ENCODE results near the gene CASK. TPM values are rescaled to one million over a fixed set of nuclear protein-coding genes. Genes with fewer than 3 reads are reported as not detected.
A peak's percentile ranks its signal among the peaks of the same experiment; 100 is the strongest.

CASK gene, protein sequence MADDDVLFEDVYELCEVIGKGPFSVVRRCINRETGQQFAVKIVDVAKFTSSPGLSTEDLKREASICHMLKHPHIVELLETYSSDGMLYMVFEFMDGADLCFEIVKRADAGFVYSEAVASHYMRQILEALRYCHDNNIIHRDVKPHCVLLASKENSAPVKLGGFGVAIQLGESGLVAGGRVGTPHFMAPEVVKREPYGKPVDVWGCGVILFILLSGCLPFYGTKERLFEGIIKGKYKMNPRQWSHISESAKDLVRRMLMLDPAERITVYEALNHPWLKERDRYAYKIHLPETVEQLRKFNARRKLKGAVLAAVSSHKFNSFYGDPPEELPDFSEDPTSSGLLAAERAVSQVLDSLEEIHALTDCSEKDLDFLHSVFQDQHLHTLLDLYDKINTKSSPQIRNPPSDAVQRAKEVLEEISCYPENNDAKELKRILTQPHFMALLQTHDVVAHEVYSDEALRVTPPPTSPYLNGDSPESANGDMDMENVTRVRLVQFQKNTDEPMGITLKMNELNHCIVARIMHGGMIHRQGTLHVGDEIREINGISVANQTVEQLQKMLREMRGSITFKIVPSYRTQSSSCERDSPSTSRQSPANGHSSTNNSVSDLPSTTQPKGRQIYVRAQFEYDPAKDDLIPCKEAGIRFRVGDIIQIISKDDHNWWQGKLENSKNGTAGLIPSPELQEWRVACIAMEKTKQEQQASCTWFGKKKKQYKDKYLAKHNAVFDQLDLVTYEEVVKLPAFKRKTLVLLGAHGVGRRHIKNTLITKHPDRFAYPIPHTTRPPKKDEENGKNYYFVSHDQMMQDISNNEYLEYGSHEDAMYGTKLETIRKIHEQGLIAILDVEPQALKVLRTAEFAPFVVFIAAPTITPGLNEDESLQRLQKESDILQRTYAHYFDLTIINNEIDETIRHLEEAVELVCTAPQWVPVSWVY
- total RNA-seq (71.2 TPM), polyA plus RNA-seq (14.9 TPM)

- Histone ChIP-seq H3K4me3 (ENCODE audit: low read depth, low read length) (peak within 1 kb of the TSS; percentile 76), H3K27ac (ENCODE audit: low read depth) (peak within 1 kb of the TSS; percentile 87), H3K4me1 (ENCODE audit: insufficient read depth) (no peaks in the 10 kb centered on the region), H3K36me3 (ENCODE audit: insufficient read depth) (no peaks in the 10 kb centered on the region)
- no peak for DNase-seq (ENCODE audit: extremely low spot score)
- under 1% methylated on average over 97 of the region's 123 CpGs for WGBS
Measured at GRCh38 chrX:41923211-41923977, at the start of gene CASK. TSS of gene CASK (minus strand) at chrX:41923554. CDS start at chrX:41922988, 566 bp downstream.

GRCh38 chrX:41971346-41971745 lies 48.0 kb upstream of the CASK start:
- H3K36me3 ChIP-seq (ENCODE audit: insufficient read depth), result no peaks in the 10 kb centered on the region
- H3K27ac ChIP-seq (ENCODE audit: low read depth), result no peak overlapping the region
- WGBS, result 85% methylated on average over 3 of the region's 3 CpGs
- H3K4me1 ChIP-seq (ENCODE audit: insufficient read depth), result no peaks in the 10 kb centered on the region
- H3K4me3 ChIP-seq (ENCODE audit: low read depth, low read length), result no peak overlapping the region
- DNase-seq (ENCODE audit: extremely low spot score), result no peak

GRCh38 chrX:41970419-41970818 lies 47.1 kb upstream of the CASK start:
- Histone ChIP-seq H3K36me3 (ENCODE audit: insufficient read depth) (no peaks in the 10 kb centered on the region), H3K27ac (ENCODE audit: low read depth) (no peak overlapping the region), H3K4me1 (ENCODE audit: insufficient read depth) (no peaks in the 10 kb centered on the region), H3K4me3 (ENCODE audit: low read depth, low read length) (no peak overlapping the region)
- DNase-seq (ENCODE audit: extremely low spot score), result no peak

DNA sequence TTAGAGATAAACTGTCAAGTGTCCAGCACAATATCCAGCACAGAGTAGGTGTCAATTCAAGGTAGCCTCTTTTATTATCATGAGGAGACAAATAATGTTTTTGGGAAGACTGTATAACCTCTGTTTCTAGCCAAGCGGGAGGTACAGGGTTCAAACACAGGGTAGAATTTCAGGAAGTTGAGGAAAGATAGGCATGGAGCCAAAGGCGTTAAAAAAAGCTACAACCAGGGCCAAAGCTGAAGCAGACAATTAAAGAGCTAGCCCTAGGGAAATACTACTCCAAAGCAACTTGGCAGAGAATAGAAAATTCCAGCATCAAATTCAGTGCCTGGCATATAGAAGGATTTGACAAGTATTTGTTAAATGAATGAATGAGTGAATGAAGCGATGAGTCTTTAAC lies 40.0 kb upstream of the CASK start:
- 52% methylated on average over 3 of the region's 3 CpGs for WGBS
- Histone ChIP-seq H3K36me3 (ENCODE audit: insufficient read depth) (no peaks in the 10 kb centered on the region), H3K4me1 (ENCODE audit: insufficient read depth) (no peaks in the 10 kb centered on the region), H3K4me3 (ENCODE audit: low read depth, low read length) (no peak overlapping the region), H3K27ac (ENCODE audit: low read depth) (no peak overlapping the region)
- DNase-seq (ENCODE audit: extremely low spot score), result no peak

GRCh38 chrX:41960142-41960541 lies 36.8 kb upstream of the CASK start:
- 75% methylated on average over 2 of the region's 2 CpGs for WGBS
- DNase-seq (ENCODE audit: extremely low spot score), result no peak
- no peaks in the 10 kb centered on the region for H3K4me1 ChIP-seq (ENCODE audit: insufficient read depth)
- H3K36me3 ChIP-seq (ENCODE audit: insufficient read depth), result no peaks in the 10 kb centered on the region
- no peak overlapping the region for H3K27ac ChIP-seq (ENCODE audit: low read depth)
- no peak overlapping the region for H3K4me3 ChIP-seq (ENCODE audit: low read depth, low read length)

- Histone ChIP-seq H3K4me1 (ENCODE audit: insufficient read depth) (no peaks in the 10 kb centered on the region), H3K36me3 (ENCODE audit: insufficient read depth) (no peaks in the 10 kb centered on the region), H3K4me3 (ENCODE audit: low read depth, low read length) (no peak overlapping the region), H3K27ac (ENCODE audit: low read depth) (no peak overlapping the region)
- DNase-seq (ENCODE audit: extremely low spot score), result no peak
Measured at GRCh38 chrX:41958861-41959260, 35.5 kb upstream of the CASK start.

GRCh38 chrX:41956027-41956426 lies 32.7 kb upstream of the CASK start:
- Histone ChIP-seq H3K36me3 (ENCODE audit: insufficient read depth) (no peaks in the 10 kb centered on the region), H3K4me3 (ENCODE audit: low read depth, low read length) (no peak overlapping the region), H3K27ac (ENCODE audit: low read depth) (no peak overlapping the region), H3K4me1 (ENCODE audit: insufficient read depth) (no peaks in the 10 kb centered on the region)
- DNase-seq (ENCODE audit: extremely low spot score), result no peak
- 96% methylated on average over 2 of the region's 2 CpGs for WGBS

DNA sequence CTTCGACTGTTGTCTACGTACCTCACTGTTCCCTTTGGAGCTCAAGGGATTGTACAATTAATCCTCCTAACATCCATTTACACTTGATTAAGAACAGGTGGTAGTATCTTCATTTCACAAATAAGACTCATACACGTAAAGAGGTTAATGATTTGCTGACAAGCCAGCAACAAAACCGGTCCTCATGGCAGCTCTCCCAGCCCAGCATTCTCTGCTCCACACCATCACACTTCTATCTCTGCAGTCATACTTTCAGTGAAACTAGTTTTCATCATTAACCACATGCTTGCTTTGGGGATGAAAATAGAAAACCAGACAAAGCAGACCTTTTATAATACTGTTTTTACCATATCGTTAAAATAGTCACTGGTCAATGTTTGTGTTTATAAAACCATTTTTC lies 28.7 kb upstream of the CASK start:
- no peak for DNase-seq (ENCODE audit: extremely low spot score)
- no peak overlapping the region for H3K4me3 ChIP-seq (ENCODE audit: low read depth, low read length)
- H3K27ac ChIP-seq (ENCODE audit: low read depth), result no peak overlapping the region
- H3K4me1 ChIP-seq (ENCODE audit: insufficient read depth), result no peaks in the 10 kb centered on the region
- WGBS, result 55% methylated on average over 5 of the region's 5 CpGs
- H3K36me3 ChIP-seq (ENCODE audit: insufficient read depth), result no peaks in the 10 kb centered on the region

GRCh38 chrX:41946989-41947612 lies 23.7 kb upstream of the CASK start:
- whole genome bisulfite sequencing, result 71% methylated on average over 5 of the region's 5 CpGs
- DNase-seq (ENCODE audit: extremely low spot score), result no peak
- H3K4me3 ChIP-seq (ENCODE audit: low read depth, low read length), result no peak overlapping the region
- no peak overlapping the region for H3K27ac ChIP-seq (ENCODE audit: low read depth)
- no peaks in the 10 kb centered on the region for H3K4me1 ChIP-seq (ENCODE audit: insufficient read depth)
- H3K36me3 ChIP-seq (ENCODE audit: insufficient read depth), result no peaks in the 10 kb centered on the region

DNA sequence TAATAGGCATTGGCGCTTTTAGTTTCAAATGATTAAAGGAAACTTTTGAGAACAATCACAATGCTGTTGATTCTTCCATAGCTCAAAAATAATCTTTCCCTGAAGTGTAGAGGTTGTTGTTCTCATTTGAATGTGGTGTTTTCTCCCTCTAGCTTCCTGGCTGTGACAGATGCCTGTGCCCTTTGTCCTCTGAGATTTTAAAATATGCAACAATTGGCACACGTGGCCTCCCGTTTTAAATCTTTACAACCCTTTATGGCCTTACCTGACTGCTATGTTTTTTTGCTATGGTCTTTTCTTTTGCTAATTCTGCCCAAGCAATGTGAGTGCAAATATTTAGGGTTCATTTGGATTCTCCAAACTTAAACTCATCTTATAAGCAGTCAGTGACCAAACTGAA lies 22.9 kb upstream of the CASK start:
- no peak overlapping the region for H3K27ac ChIP-seq (ENCODE audit: low read depth)
- DNase-seq (ENCODE audit: extremely low spot score), result no peak
- 71% methylated on average over 3 of the region's 3 CpGs for WGBS
- H3K4me1 ChIP-seq (ENCODE audit: insufficient read depth), result no peaks in the 10 kb centered on the region
- H3K4me3 ChIP-seq (ENCODE audit: low read depth, low read length), result no peak overlapping the region
- no peaks in the 10 kb centered on the region for H3K36me3 ChIP-seq (ENCODE audit: insufficient read depth)

- WGBS, result 82% methylated on average over 3 of the region's 3 CpGs
Measured at GRCh38 chrX:41935832-41936231, 12.5 kb upstream of the CASK start.

DNA sequence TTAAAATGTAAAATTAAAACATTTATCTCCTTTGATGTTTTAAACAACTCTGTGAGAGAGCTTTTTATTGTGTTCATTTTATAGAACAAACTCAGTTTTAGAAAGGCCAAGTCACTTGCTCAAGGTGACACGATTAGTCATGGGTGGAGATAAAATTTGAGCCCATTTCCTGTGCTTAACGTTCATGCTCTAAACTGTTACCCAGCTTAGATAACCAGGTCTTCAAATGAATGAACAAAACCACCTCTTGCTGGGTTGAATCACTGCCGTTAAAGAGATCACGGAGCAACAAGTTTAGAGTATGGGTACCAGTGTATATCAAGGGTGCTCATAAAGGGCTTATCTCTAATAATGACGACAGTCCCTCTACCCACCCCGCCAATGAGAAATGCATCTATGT lies 10.2 kb upstream of the CASK start:
- WGBS, result 62% methylated on average over 6 of the region's 6 CpGs
- H3K36me3 ChIP-seq (ENCODE audit: insufficient read depth), result no peaks in the 10 kb centered on the region
- DNase-seq (ENCODE audit: extremely low spot score), result no peak
- H3K27ac ChIP-seq (ENCODE audit: low read depth), result no peak overlapping the region
- H3K4me1 ChIP-seq (ENCODE audit: insufficient read depth), result no peaks in the 10 kb centered on the region
- no peak overlapping the region for H3K4me3 ChIP-seq (ENCODE audit: low read depth, low read length)

More at GRCh38 chrX:41935832-41936231, 12.5 kb upstream of the CASK start:
- Histone ChIP-seq H3K4me1 (ENCODE audit: insufficient read depth) (no peaks in the 10 kb centered on the region), H3K27ac (ENCODE audit: low read depth) (no peak overlapping the region), H3K36me3 (ENCODE audit: insufficient read depth) (no peaks in the 10 kb centered on the region), H3K4me3 (ENCODE audit: low read depth, low read length) (no peak overlapping the region)
- DNase-seq (ENCODE audit: extremely low spot score), result no peak

GRCh38 chrX:41932885-41933284 lies 9.5 kb upstream of the CASK start:
- no peaks in the 10 kb centered on the region for H3K4me1 ChIP-seq (ENCODE audit: insufficient read depth)
- no peak overlapping the region for H3K4me3 ChIP-seq (ENCODE audit: low read depth, low read length)
- no peaks in the 10 kb centered on the region for H3K36me3 ChIP-seq (ENCODE audit: insufficient read depth)
- WGBS, result 93% methylated on average over 5 of the region's 5 CpGs
- no peak overlapping the region for H3K27ac ChIP-seq (ENCODE audit: low read depth)
- DNase-seq (ENCODE audit: extremely low spot score), result no peak
